Tibial nerve (tissue), 3 donors: ENCODE data around the gene ZNF574.
A peak's percentile ranks its signal among the peaks of the same experiment; 100 is the strongest.

Experiments used
- POLR2A ChIP-seq, 2 donors: fragments of 450-650 bp; IDR thresholded peaks; one replicate each; pipeline ENCODE4 v1.6.1; 2017; ENCODE audit warnings: antibody characterized with exemption in 2 of 2, mild to moderate bottlenecking in 2 of 2, moderate library complexity in 2 of 2
- TF ChIP-seq, protein P1 (sequence below), 5 experiments: fragments of 200-600 bp in 3 of 5; fragments of 450-650 bp in 2 of 5; sonication (generic) in 3 of 5; IDR thresholded peaks; one replicate each; pipeline ENCODE4 v1.5.1; 2016 to 2019; ENCODE audit warnings: antibody characterized with exemption in 5 of 5, mild to moderate bottlenecking in 3 of 5, moderate library complexity in 2 of 5

- TF ChIP-seq, protein P1, sequence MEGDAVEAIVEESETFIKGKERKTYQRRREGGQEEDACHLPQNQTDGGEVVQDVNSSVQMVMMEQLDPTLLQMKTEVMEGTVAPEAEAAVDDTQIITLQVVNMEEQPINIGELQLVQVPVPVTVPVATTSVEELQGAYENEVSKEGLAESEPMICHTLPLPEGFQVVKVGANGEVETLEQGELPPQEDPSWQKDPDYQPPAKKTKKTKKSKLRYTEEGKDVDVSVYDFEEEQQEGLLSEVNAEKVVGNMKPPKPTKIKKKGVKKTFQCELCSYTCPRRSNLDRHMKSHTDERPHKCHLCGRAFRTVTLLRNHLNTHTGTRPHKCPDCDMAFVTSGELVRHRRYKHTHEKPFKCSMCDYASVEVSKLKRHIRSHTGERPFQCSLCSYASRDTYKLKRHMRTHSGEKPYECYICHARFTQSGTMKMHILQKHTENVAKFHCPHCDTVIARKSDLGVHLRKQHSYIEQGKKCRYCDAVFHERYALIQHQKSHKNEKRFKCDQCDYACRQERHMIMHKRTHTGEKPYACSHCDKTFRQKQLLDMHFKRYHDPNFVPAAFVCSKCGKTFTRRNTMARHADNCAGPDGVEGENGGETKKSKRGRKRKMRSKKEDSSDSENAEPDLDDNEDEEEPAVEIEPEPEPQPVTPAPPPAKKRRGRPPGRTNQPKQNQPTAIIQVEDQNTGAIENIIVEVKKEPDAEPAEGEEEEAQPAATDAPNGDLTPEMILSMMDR (IDR thresholded peaks at IDR 0.05), result peak in 1 of 5 experiments; percentile 16
- TF ChIP-seq POLR2A (IDR thresholded peaks at IDR 0.05), result no peak
These were observed 47.4 kb upstream of the ZNF574 start for GRCh38 chr19:42028304-42029216.
